Amniotic epithelial cell (primary cell): ENCODE measurements around the gene MMP25.
"Not testable (repeated sequence)": the region's sequence is repeated elsewhere in the genome, so short reads cannot be mapped to it uniquely, and the experiment has no call there.

Experiments used
- DNase-seq: peaks from one replicate; pipeline ENCODE4 v3.0.0-alpha.2; 2010; ENCODE audit warnings: low read depth

Gene MMP25

GRCh38 chr16:3030222-3031212 lies 15.8 kb upstream of the MMP25 start:
- no peak for DNase-seq

GRCh38 chr16:3032624-3033023 lies 13.7 kb upstream of the MMP25 start:
- DNase-seq, result no peak

- DNase-seq, result no peak
Measured at GRCh38 chr16:3035289-3035971, 10.9 kb upstream of the MMP25 start.

- no peak for DNase-seq
Measured at GRCh38 chr16:3035972-3036725, 10.2 kb upstream of the MMP25 start.

- no peak for DNase-seq
Measured at GRCh38 chr16:3036726-3037315, 9.5 kb upstream of the MMP25 start, which contains the start of gene BICDL2. Gene BICDL2, minus strand, starts transcription at chr16:3036944. Its CDS starts 1,448 bp downstream, at chr16:3035496.

- DNase-seq, result no peak
Measured at GRCh38 chr16:3038256-3038655, 8.1 kb upstream of the MMP25 start.

GRCh38 chr16:3038896-3039295 lies 7.5 kb upstream of the MMP25 start:
- no peak for DNase-seq

- DNase-seq, result no peak
Measured at GRCh38 chr16:3042376-3042775, 4.0 kb upstream of the MMP25 start.

GRCh38 chr16:3044708-3045107 lies 1.7 kb upstream of the MMP25 start:
- no peak for DNase-seq

- DNase-seq, result no peak
Measured at GRCh38 chr16:3046641-3047386, 453 bp downstream of the MMP25 start.

GRCh38 chr16:3047387-3047720 lies 993 bp downstream of the MMP25 start:
- no peak for DNase-seq

GRCh38 chr16:3049921-3050481 lies 3.6 kb downstream of the MMP25 start:
- no peak for DNase-seq

- DNase-seq, result peak; percentile 24
Measured at GRCh38 chr16:3050487-3050886, 4.1 kb downstream of the MMP25 start.

GRCh38 chr16:3051009-3051408 lies 4.6 kb downstream of the MMP25 start:
- no peak for DNase-seq

GRCh38 chr16:3051494-3051893 lies 5.1 kb downstream of the MMP25 start:
- no peak for DNase-seq

GRCh38 chr16:3052571-3053329 lies 6.4 kb downstream of the MMP25 start:
- DNase-seq, result not testable (repeated sequence)

GRCh38 chr16:3053330-3053710 lies 7.0 kb downstream of the MMP25 start:
- not testable (repeated sequence) for DNase-seq

- DNase-seq, result no peak
Measured at GRCh38 chr16:3054965-3055733, 8.8 kb downstream of the MMP25 start.

- DNase-seq, result not testable (repeated sequence)
Measured at GRCh38 chr16:3055734-3056115, 9.4 kb downstream of the MMP25 start.
